H1 (cell line): Measurements from ENCODE around the gene AHNAK2. TPM values are rescaled to one million over a fixed set of nuclear protein-coding genes. Genes with fewer than 3 reads are reported as not detected.
"Not testable (repeated sequence)": the region's sequence is repeated elsewhere in the genome, so short reads cannot be mapped to it uniquely, and the experiment has no call there.

Experiments used
- CTCF ChIA-PET: fragments of 300-600 bp; sonication (Branson Sonifier 250); formaldehyde crosslinking; loops from one replicate; lab custom pipeline; 2021; ENCODE audit not compliant: partially characterized antibody; lab: Charles Lee
- POLR2A ChIA-PET: fragments of 300-600 bp; sonication (Branson Sonifier 250); formaldehyde crosslinking; loops from one replicate; lab custom pipeline; 2021; ENCODE audit warnings: inconsistent platforms; ENCODE audit not compliant: partially characterized antibody; lab: Charles Lee
- DNase-seq, 2 experiments: peaks; one replicate each; pipeline versions ENCODE4 v3.0.0 to v3.0.0-alpha.2; 2010 to 2022; ENCODE audit warnings: low spot score in 2 of 2, low read depth in 1 of 2, mixed read lengths in 1 of 2
- FAIRE-seq: peaks from 2 replicates; lab custom pipeline; 2011; peaks lifted over from hg19 to GRCh38; lab: Jason Lieb, UNC
- H2AFZ ChIP-seq: 2 replicates; pipeline ENCODE4 v1.8.1; 2012; ENCODE audit warnings: low read length, inconsistent platforms
- H2AK5ac ChIP-seq: 2 replicates; pipeline ENCODE4 v1.6.1; 2013; ENCODE audit warnings: low read depth, low read length
- H2BK120ac ChIP-seq: replicated peaks from 2 replicates; pipeline ENCODE3; 2013; ENCODE audit warnings: low read depth, low read length, inconsistent platforms
- H2BK12ac ChIP-seq: 2 replicates; pipeline ENCODE4 v1.6.1; 2013; ENCODE audit warnings: low read depth, low read length
- H2BK15ac ChIP-seq: 2 replicates; pipeline ENCODE4 v1.6.1; 2013; ENCODE audit warnings: low read length
- H2BK20ac ChIP-seq: 2 replicates; pipeline ENCODE4 v1.6.1; 2013; ENCODE audit warnings: low read length
- H2BK5ac ChIP-seq: 2 replicates; pipeline ENCODE4 v1.6.1; 2013; ENCODE audit warnings: low read depth, low read length
- H3K14ac ChIP-seq: 2 replicates; pipeline ENCODE4 v1.6.1; 2013; ENCODE audit warnings: inconsistent platforms; ENCODE audit not compliant: insufficient read length
- H3K18ac ChIP-seq: 2 replicates; pipeline ENCODE4 v1.6.1; 2013; ENCODE audit warnings: low read length; ENCODE audit errors: extremely low read depth
- H3K23ac ChIP-seq: 2 replicates; pipeline ENCODE4 v1.6.1; 2013; ENCODE audit warnings: inconsistent platforms; ENCODE audit not compliant: insufficient read length
- H3K23me2 ChIP-seq: 2 replicates; pipeline ENCODE4 v1.6.1; 2013; ENCODE audit warnings: low read depth, low read length
- H3K27ac ChIP-seq: 2 replicates; pipeline ENCODE4 v1.6.1; 2011; ENCODE audit warnings: low read depth, low read length, inconsistent platforms
- H3K27me3 ChIP-seq, 4 experiments: replicated peaks in 1 of 4; 1 replicate in 1 of 4; 2 replicates in 3 of 4; pipeline versions ENCODE4 v1.6.1 to v1.8.1; 2011 to 2013; ENCODE audit warnings: low read length in 3 of 4, mild to moderate bottlenecking in 3 of 4, inconsistent platforms in 2 of 4, mixed read lengths in 2 of 4, moderate library complexity in 1 of 4; ENCODE audit not compliant: control insufficient read depth in 3 of 4, insufficient read depth in 3 of 4; ENCODE audit errors: extremely low read depth in 1 of 4
- H3K36me3 ChIP-seq, 4 experiments: 2 replicates each; pipeline versions ENCODE4 v1.6.1 to v1.8.1; 2011 to 2013; ENCODE audit warnings: mild to moderate bottlenecking in 4 of 4, low read length in 3 of 4, moderate library complexity in 2 of 4, control low read depth in 1 of 4, inconsistent platforms in 1 of 4; ENCODE audit not compliant: insufficient read depth in 4 of 4, control insufficient read depth in 2 of 4
- H3K4ac ChIP-seq: replicated peaks from 2 replicates; pipeline ENCODE3; 2013; ENCODE audit warnings: low read length, low read depth, mixed read lengths, inconsistent platforms; ENCODE audit not compliant: insufficient read length
- H3K4me1 ChIP-seq, 4 experiments: replicated peaks in 1 of 4; 1 replicate in 1 of 4; 2 replicates in 3 of 4; pipeline versions ENCODE4 v1.6.1 to v1.8.1; 2011 to 2013; ENCODE audit warnings: low read length in 3 of 4, inconsistent platforms in 2 of 4, mixed read lengths in 1 of 4; ENCODE audit not compliant: insufficient read depth in 4 of 4, control insufficient read depth in 3 of 4
- H3K4me2 ChIP-seq, 2 experiments: 2 replicates each; pipeline versions ENCODE4 v1.6.1 to v1.8.1; 2011 to 2013; ENCODE audit warnings: low read depth in 2 of 2, low read length in 2 of 2, control low read depth in 1 of 2, inconsistent platforms in 1 of 2, mild to moderate bottlenecking in 1 of 2; ENCODE audit not compliant: insufficient read depth in 1 of 2
- H3K4me3 ChIP-seq, 4 experiments: fragments of 200-600, 300-600 bp in 1 of 4; sonication (generic), shearing (Covaris generic), sonication (Bioruptor Twin) in 1 of 4; 2 replicates each; pipeline versions ENCODE4 v1.5.1 to v1.8.1; 2011 to 2016; ENCODE audit warnings: low read length in 4 of 4, low read depth in 3 of 4, control low read depth in 2 of 4, inconsistent platforms in 2 of 4, mild to moderate bottlenecking in 2 of 4, mixed read lengths in 1 of 4, moderate library complexity in 1 of 4; ENCODE audit not compliant: insufficient read depth in 2 of 4; ENCODE audit errors: extremely low read depth in 1 of 4
- H3K56ac ChIP-seq: replicated peaks from 2 replicates; pipeline ENCODE3; 2013; ENCODE audit warnings: low read depth, mild to moderate bottlenecking, mixed read lengths, low read length, inconsistent platforms; ENCODE audit not compliant: insufficient read length
- H3K79me1 ChIP-seq: 2 replicates; pipeline ENCODE4 v1.6.1; 2013; ENCODE audit warnings: low read depth, low read length, control low read depth
- H3K79me2 ChIP-seq, 2 experiments: 2 replicates each; pipeline versions ENCODE4 v1.6.1 to v1.8.1; 2012 to 2013; ENCODE audit warnings: low read length in 2 of 2, mild to moderate bottlenecking in 2 of 2, inconsistent platforms in 1 of 2; ENCODE audit not compliant: insufficient read depth in 2 of 2, control insufficient read depth in 1 of 2
- H3K9ac ChIP-seq, 4 experiments: replicated peaks in 1 of 4; 1 replicate in 1 of 4; 2 replicates in 3 of 4; pipeline versions ENCODE4 v1.6.1 to v1.8.1; 2011 to 2013; ENCODE audit warnings: low read depth in 3 of 4, low read length in 3 of 4, control low read depth in 2 of 4, mild to moderate bottlenecking in 2 of 4, moderate library complexity in 2 of 4, inconsistent platforms in 1 of 4; ENCODE audit errors: extremely low read depth in 1 of 4
- H3K9me3 ChIP-seq, 2 experiments: 2 replicates each; pipeline versions ENCODE4 v1.6.1 to v1.8.1; 2012 to 2013; ENCODE audit warnings: mild to moderate bottlenecking in 2 of 2, moderate library complexity in 2 of 2, control low read depth in 1 of 2, inconsistent platforms in 1 of 2, low read depth in 1 of 2, low read length in 1 of 2, mixed read lengths in 1 of 2; ENCODE audit not compliant: insufficient read depth in 2 of 2
- H4K20me1 ChIP-seq, 2 experiments: replicated peaks in 1 of 2; 2 replicates each; pipeline versions ENCODE3 to v1.8.1; 2011 to 2013; ENCODE audit warnings: inconsistent platforms in 2 of 2, low read length in 2 of 2, mild to moderate bottlenecking in 1 of 2; ENCODE audit not compliant: insufficient read depth in 2 of 2, control insufficient read depth in 1 of 2
- H4K5ac ChIP-seq: 2 replicates; pipeline ENCODE4 v1.6.1; 2013; ENCODE audit warnings: low read length, low read depth, mixed read lengths, inconsistent platforms; ENCODE audit not compliant: insufficient read length
- H4K8ac ChIP-seq: 2 replicates; pipeline ENCODE4 v1.8.0; 2013; ENCODE audit warnings: mild to moderate bottlenecking, moderate library complexity, low read length, inconsistent platforms; ENCODE audit not compliant: insufficient read depth; ENCODE audit errors: extremely low read depth
- H4K91ac ChIP-seq: replicated peaks from 2 replicates; pipeline ENCODE3; 2013; ENCODE audit warnings: low read length, mixed read lengths, inconsistent platforms; ENCODE audit not compliant: insufficient read length
- WGBS, 2 experiments: shearing (Covaris generic) in 1 of 2; methylation state at CpG; one replicate each; pipeline versions ENCODE4 v1.1.6 to v1.1.7; 2013 to 2015; ENCODE audit warnings: low lambda C conversion rate in 2 of 2, mixed read lengths in 2 of 2, inconsistent platforms in 1 of 2, low coverage in 1 of 2, missing lambda C conversion rate in 1 of 2; ENCODE audit not compliant: insufficient replicate concordance in 2 of 2, insufficient coverage in 1 of 2, insufficient read length in 1 of 2; ENCODE audit errors: extremely low coverage in 1 of 2, missing lambda C conversion rate in 1 of 2; 5-methylcytosine and 5-hydroxymethylcytosine counted together
- polyA plus RNA-seq, 7 experiments: library from polyadenylated mRNA; depleted of rRNA in 3 of 7; stranded (reverse) in 5 of 7; unstranded in 2 of 7; fragments of >200 nt in 5 of 7; fragments of 200-250 nt in 2 of 7; gene quantifications; 1 replicate in 5 of 7; 2 replicates in 1 of 7; 4 replicates in 1 of 7; pipeline versions ENCODE4 v1.2.1 to v1.2.3, GENCODE V29; 2011 to 2013; ENCODE audit warnings: missing spikeins in 2 of 7, mixed read lengths in 2 of 7
- total RNA-seq: library from RNA; stranded (reverse); fragmentation: NEBNext Ultra II Directional; extraction: Animal tissue kit (Norgen Biotek cat#: 25700); gene quantifications from 2 replicates; pipeline ENCODE4 v1.2.1, GENCODE V29; 2021

Gene AHNAK2
- total and polyA plus RNA-seq, 2 of the 8 experiments (the other 6 are each of a cell fraction or from before 2014, with no cell fraction given) = 0.95 to 2.0 TPM

DNA sequence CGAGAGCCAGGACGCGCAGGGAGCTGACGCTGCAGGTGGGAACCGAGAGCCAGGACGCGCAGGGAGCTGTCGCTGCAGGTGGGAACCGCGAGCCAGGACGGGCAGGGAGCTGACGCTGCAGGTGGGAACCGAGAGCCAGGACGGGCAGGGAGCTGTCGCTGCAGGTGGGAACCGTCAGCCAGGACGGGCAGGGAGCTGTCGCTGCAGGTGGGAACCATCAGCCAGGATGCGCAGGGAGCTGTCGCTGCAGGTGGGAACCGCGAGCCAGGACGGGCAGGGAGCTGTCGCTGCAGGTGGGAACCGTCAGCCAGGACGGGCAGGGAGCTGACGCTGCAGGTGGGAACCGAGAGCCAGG is 72.6 kb downstream of the AHNAK2 start:
- not testable (repeated sequence) for H3K9ac ChIP-seq, H2BK20ac ChIP-seq, H2BK15ac ChIP-seq, H3K4ac ChIP-seq, H4K91ac ChIP-seq, H3K79me2 ChIP-seq, H4K5ac ChIP-seq, H3K4me1 ChIP-seq, H3K36me3 ChIP-seq, FAIRE-seq, H3K27ac ChIP-seq, H3K23me2 ChIP-seq, H3K9me3 ChIP-seq, H3K14ac ChIP-seq, H2BK5ac ChIP-seq, H3K4me2 ChIP-seq, H2AK5ac ChIP-seq, H3K27me3 ChIP-seq, H3K23ac ChIP-seq, H3K56ac ChIP-seq, DNase-seq, H2BK120ac ChIP-seq, H3K4me3 ChIP-seq, H2AFZ ChIP-seq, H3K18ac ChIP-seq, H4K8ac ChIP-seq, H3K79me1 ChIP-seq, H4K20me1 ChIP-seq, H2BK12ac ChIP-seq
- POLR2A ChIA-PET = interaction anchor here (1.0 kb wide), 1 partner anchor 39 kb away, joined by 3 read pairs; no protein-coding TSS in a partner anchor
- 90% methylated on average over 23 of the region's 28 CpGs; no CpG with 5 or more reads in 1 of the 2 experiments for WGBS, 2 experiments
- CTCF ChIA-PET = interaction anchor here (0.9 to 2.8 kb wide), 2 partner anchors 10 to 465 kb away, joined by 3 to 20 read pairs; no protein-coding TSS in a partner anchor
